T1000 (cell line): Measurements from ENCODE around the gene NATD1.

Source experiments
- DNase-seq: peaks from one replicate; lab custom pipeline; 2025; ENCODE audit warnings: mixed read lengths; lab: John Stamatoyannopoulos, UW

Gene NATD1, protein sequence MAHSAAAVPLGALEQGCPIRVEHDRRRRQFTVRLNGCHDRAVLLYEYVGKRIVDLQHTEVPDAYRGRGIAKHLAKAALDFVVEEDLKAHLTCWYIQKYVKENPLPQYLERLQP

DNA sequence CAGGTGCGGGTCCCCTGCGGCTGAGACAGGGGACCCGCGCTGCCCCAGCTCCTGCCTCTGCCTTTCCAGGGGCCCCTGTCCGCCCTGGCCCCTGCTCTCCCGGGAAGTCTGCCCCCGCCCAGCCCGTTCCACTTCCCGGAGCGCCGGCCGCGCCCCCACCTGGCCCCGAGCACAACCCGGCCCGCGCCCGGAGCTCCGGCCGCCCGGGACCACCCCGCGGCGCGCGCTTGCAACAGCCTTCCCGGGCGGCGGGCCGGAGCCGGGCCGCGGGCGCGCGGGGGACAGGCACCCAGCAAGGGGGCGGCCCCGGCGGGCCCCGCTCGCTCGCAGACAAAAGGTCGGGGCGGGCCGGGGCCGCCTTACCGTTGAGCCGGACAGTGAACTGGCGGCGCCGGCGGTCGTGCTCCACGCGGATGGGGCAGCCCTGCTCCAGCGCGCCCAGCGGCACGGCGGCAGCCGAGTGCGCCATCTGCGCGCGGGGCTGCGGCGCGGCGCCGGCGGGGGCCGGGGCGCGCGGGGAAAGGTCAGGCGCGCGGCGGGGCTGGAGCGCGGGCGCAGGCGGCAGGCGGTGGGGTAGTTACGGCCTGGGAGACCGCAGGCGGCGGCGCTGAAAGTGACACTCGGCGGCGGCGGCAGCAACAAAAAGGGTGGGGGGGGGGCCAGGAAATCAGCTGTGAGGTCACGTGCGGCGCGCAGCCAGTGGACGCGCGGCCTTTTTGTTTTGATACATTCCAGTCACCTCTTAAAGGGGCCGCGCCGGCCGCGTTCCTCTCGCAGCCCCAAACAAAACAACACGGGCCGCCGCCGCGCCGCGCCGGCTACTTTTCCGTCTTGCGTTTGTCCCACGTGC lies at the start of gene NATD1:
NATD1 (minus strand) TSS at position 615 of the 850 bp plus-strand sequence; CDS start at position 469, 146 bp downstream.
- DNase-seq = peak; percentile 23

DNA sequence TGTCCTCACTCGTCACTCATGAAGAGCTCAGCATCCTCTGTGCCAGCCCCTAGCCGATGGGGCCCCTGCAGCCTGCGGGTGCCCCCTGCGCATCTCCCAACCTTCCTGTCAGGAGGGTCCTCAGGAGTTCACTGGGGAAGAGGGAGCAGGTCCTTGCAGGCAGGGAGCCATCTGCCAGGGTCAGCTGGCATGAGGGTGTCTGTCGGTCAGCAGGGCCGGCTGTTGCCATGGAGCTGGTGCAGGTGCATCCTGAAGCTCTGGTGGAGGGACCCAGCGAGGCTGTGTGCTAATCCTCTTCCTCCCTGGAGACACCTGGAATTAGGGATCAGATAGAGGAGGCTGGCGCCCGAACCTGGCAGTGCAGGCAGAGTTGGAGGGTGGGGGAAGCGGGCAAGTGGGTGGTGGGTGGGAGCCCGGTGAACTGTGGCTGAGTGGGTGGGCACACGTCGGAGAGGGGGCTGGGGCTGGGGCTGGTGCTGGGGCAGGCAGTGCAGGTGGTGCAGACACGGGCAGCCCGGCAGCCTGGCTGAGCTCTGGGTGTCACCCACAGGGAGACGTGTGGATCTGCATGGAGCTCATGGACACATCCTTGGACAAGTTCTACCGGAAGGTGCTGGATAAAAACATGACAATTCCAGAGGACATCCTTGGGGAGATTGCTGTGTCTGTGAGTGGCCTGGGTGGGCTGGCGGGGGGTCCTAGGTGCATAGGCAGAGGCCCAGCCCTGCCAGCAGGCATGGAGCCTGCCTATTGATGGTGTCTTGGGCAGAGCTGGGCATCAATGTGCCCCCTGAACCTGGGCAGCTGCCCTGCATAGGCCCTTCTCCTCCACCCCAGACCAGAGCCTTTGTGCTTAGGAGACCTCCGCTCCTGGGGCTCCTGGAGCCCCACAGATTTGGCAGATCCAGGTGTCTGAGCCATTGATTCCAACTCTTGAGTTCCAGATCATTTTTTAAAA lies 48.7 kb upstream of the NATD1 start:
- DNase-seq = no peak

DNA sequence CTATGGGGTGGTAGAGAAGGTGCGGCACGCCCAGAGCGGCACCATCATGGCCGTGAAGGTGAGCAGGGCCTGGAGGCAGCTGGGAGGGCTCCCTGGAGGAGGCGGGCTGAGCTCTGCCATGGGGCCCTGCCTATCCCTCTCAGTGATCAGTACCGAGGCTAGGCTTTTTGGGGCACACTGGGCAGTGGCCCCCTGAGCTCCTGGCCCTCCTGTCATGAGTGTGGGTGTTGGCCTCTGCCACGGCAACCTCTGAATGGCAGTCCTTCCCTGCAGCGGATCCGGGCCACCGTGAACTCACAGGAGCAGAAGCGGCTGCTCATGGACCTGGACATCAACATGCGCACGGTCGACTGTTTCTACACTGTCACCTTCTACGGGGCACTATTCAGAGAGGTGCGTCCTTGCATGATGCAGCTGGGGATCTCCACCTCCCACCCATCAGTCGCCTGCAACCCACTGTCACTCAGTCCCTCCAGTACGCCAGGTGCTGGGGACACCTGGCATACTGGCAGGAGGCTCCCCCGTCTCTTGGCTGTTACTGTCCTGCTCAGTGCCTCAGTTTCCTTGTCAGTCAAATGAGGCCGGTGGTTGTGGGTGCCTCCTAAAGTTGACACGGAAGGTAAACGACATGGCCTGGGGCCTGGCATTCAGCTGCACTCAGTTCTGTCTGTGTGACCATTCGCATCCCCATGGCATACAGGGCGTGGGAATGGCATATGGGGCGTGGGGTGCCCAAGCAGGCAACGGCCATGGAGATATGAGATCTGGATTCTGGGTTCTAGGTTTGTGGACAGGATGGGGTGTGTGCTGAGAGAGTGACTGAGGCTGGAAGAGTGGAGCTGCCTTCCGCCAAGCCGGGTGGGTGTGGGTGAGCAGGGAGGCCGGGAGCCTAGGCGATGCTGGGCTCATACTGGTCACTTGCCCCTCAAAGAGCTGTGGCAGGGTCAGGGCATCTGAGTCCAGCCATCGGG lies 47.7 kb upstream of the NATD1 start:
- DNase-seq = no peak

DNA sequence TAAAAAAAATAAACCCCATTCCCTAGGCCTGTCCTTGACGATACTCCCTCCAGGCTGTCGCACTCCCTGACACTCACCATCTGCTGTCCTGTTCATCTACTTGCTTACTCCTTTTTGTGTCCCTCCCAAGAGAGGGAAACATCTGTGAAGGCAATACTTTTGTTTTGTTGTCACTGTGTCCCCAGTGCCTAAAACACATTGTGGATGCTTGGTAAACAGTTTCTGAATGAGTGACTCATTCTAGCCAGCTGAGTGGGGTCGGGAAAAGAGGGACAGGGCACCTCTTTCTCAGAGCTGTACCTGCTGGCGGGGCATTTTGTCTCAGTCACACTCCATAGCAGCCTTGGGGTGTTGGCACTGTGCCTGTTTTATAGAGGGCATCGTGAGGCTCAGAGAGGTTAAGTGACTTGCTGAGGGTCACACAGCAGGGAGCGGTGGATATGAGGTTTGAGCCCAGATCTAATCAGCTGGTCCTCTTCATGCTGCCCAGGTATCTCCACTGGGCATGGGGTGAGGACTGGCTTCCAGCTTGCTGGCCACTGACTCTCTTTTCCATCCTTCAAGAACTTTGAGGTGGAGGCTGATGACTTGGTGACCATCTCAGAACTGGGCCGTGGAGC lies 46.9 kb upstream of the NATD1 start:
- no peak for DNase-seq

DNA sequence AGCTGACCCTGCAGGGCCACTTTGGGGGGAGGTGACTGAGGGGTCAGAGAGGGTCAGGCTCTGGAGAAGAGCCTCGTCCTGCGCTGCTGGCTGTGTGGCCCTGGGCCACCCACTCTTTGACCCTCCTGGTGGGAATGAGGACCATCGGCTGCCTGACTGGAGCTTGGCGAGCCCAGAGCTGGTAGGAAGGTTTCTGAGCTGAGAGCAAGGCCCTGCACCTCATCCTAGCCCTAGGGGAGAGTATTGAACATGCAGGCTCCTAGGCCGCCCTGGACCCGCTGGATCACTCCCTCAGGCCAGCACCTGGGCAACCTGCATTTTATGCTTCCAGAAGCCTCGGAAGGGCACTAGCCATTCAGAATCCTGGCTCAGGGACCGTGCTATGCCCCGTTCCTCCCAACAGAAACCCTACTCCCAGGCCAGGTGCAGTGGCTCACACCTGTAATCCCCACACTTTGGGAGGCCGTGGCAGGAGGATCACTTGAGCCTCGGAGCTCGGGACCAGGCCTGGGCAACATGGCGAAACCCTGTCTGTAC lies 45.8 kb upstream of the NATD1 start:
- DNase-seq = no peak

DNA sequence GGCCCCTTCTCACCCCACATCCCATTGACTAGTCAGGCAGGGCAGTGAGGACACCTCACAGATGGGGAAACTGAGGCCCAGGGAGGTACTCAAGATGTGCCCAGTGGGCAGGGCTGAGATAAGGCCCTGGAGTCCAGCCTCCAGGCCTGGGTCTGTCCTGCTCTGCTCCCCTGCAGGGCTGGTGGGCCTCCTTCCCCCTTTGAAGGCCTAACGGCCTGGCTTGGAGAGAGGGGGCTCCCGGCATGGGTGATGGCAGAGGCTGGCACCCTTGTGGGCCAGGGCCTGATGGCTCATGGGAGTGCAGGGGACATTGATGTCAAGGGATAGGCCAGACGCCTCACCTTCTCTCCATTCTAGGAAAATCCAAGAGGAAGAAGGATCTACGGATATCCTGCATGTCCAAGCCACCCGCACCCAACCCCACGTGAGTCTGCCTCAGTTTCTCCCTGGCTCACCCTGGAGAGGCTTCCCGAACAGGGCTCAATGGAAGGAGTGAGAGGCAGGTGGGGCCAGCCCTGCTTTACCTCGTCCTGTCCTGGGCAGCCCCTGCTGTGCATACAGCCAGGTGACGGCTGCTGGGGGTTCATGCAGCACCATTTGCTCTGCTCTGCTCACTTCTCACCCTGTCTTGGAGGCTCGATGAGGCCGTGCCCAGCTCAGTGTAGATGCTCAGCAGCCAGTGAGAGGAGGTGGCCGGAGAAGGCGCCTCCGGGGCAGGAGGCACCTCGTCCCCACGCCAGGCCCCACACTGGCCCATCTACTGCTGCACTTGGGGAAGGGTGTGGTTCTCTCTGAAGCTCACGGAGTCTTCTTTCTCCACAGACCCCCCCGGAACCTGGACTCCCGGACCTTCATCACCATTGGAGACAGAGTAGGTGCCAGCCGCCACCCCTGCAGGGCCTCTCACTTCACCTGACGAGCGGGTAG lies 45.1 kb upstream of the NATD1 start:
- DNase-seq = no peak

DNA sequence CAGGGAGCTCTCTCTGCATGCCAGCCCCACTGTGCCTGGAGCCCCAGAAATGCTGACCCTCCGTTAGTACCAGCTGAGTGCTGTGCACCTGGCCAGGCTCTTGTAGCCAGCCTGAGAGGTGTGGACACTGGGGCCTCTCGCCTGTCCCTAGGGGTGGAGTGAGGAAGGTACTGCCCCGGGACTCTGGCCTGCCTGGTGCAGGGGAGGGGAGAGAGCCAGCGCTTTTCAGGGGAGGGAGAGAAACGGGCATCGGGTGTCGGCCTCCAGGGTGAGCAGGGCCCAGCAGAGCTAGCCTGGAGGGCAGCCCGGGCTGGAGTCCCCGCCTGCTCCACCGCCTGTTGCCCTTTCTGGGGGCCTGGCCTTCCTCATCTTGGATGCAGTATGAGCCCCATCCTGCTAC lies 44.4 kb upstream of the NATD1 start:
- no peak for DNase-seq

DNA sequence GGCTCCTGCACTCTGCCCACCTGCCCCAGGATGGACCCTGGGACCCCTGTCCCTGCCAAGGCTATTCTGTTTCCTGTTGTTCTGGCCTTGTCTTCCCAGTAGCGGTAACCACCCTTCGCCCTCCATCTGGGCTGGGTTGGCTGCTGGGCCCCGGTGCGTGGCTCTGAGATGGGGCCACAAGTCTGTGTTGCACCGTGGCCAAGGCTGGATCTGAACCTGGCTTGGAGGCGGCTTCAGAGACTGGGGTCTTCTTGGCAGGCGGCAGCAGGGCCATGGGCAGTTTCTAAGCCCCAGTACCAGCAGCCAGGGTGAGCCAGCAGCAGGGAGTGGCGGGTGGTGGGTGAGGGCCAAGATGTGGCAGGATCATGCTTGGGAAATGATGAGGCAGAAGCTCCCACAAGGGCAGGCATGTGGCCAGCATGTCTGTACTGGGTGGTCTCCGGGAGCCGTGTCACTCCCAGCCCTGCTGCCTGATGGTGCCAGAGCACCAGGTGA lies 43.9 kb upstream of the NATD1 start:
- DNase-seq = no peak

DNA sequence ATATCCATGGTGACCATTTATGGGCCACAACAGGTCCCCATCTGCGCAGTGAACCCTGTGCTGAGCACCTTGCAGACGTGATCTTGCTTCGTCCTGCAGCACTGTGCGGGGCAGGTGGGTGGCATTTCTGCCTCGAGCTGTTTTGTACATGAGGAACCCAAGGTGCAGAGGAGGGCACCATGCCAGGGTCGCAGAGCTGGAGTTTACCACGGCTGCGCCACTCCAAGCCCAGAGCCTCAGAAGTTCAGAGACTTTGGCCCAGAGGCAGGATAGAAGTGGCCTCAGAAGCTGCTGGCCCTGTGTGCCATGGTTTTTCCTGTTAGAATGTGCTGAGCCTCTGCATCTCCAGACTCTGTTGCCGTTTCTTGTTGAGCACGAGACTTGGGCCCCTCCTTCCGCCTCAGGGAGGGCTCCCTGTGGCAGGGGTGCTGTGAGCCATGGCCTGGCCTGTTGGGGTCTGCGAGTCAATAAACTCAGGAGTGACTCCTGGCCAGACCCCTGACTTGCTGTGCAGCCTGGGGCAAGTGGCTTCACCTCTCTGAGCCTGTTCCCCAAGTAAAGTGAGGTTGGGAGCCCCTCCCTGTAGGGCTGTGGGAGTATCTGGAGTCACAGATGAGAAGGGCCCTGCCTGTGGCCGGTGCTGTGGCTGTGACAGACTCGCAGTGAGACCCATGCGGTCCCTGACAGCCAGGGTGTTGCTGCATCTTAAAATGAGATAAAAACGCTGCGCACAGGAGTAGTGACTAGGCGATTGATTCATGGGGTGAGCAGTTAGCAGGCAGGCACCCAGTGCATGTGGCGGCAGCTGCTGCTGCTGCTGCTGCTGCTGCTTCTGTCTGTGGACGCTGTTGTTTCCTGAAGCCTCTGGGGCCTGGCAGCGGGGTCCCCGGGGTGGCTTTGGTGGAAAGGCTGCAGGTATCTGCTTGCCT lies 43.2 kb upstream of the NATD1 start:
- DNase-seq = no peak

DNA sequence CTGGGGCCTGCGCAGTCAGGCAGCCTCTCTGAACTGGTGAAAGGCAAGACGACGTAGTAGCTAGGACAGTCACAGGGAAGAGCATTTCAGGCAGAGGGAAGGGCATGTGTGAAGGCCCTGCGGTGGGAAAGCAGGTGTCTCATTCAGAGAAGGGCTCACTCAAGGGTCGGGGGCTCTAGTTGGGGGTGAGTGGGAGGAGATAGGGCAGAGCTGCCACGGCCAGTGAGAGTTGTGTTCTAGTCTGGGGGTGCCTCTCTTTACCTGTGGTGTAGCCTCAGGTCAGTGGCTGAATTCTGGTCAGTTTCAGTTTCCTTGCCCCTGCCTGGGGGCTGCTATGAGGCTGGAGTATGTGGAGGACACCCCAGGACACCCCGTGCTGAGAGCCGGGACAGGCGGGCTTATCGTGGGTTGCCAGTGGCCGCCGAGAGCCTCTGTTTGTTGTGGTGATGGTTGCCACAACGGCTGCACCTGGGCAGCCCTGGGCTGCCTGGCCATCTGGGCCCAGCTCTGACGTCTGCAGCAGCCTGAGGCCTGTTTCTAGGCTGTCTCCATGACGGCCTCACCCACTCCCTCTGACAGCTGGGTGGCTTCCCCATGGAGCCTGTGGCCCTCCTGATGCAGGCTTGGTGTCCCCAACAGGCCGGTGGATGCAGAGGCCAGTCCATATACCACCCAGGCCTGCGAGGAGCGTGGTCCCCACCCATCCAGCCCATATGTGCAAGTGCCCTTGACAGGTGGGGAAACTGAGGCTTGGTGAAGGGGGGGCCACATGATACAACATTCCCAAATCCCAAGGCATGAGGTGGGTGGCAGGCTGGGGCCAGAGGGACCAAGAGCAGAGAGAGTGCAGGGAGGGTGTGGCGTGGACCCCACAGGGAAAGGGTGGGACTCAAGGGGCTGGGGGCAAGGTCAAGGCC lies 42.1 kb upstream of the NATD1 start:
- no peak for DNase-seq

DNA sequence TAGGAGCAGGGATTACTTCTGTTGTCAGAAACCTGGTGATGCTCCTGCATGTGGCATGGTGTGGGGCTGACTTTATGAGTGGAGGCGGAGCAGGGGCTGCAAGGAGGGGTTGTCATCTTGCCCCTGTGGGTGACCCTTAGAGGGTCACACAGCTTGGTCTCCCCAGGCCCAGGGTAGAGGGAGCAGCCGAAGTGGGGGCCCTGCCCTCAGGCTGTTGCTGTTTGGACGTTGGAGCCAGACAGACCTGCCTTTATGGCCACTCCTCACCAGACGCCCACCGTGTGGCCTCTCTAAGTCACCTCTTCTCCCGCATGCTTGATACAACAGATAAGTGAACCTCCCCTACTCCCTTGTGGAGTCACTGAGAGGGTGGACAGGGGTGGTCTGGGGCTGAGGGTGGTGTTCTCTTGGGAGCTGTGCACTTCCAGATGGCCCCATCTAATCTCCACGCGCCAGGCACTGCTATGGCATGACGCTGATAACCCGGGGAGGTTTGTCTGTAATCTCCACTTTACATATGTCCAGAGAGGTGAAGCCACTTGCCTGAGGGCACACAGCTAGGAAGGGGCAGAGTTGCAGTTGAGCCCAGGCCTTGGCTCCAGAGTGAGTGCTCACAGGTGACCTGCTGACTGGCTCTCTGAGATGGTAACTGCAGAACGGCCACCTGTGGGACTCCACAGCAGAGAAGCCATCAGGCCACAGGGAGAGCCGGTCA lies 41.3 kb upstream of the NATD1 start:
- DNase-seq = no peak

DNA sequence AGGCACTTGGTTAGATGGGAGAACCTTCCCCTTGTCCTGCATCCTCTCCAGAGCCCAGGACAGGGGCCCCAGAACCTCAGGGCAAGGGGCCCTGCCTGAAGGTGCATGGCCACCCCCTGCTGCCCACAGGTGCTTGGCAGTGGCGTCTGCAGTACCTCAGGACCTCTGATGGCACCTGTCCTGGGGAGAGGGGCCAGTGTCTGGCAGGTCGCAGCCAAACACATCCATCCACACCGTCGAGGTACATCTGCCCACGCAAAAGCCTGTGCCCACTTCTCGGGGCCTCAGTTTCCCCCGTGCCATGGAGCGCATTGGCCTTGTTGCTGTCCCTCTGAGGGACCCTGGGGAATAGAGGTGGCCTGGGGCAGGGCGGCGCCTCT lies 40.6 kb upstream of the NATD1 start:
- no peak for DNase-seq

DNA sequence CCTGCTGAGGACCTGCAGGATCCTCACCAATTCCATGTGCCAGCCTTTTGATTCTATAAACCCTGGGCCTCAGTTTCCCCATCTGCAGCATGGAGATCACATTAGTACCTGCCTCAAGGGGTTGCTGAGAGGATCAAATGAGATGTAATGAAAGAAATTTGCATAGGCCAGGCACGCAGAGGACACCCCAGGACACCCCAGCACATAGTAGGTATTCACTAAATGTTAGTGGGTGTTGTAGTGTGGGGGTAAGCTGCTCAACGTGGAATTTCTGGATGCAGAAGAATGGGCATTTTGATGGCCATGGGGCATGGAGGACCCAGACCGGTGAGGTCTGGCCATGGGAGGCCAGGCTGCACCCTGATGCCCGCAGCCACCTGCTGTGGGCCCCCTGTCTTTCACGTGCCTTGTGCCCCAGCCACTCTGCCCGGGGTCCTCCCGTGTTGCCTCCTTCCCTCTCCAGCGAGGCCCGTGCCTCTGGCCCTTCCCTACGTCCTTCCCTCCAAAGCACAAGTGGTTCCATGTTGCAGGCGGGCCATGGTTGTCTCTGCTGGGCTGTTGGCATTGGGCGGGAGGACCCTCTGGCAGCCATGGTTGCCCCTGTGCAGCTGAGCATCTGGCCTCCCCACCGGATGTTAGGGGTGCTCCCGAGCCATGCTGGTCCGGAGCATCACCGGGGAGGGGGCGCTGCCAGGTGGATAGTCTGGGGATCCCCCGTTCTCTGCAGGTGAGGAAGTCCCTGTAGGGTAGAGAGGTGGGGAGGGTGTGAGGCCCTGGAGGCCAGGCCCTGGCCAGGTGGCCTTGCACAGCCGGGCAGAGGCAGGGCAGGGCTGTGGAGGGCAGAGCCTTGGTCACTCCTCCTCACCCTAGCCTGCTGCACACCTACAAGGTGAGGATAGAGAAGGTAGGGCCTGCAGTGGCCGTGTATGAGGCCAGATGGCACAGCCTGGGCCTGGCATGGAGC lies 39.9 kb upstream of the NATD1 start:
- no peak for DNase-seq

DNA sequence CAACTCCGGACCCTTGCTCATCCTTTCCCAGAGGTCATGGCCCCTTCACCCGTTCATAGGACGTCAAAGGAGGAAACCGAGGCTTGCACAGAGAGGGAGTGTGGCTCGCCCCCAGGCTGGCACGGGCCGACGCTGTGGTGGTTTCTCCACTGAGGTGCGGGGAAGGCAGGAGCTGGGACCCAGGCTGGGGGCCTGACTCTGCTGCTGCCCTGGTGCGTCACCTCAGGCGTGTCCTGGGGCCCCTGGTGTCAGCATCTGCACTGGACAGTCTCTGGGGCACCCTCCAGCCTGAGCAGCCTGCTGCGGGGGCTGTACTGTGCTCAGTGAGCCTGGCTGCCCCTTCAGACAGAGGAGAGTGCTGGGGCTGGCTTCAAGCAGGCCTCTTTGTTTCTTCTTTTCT lies 38.7 kb upstream of the NATD1 start:
- no peak for DNase-seq

DNA sequence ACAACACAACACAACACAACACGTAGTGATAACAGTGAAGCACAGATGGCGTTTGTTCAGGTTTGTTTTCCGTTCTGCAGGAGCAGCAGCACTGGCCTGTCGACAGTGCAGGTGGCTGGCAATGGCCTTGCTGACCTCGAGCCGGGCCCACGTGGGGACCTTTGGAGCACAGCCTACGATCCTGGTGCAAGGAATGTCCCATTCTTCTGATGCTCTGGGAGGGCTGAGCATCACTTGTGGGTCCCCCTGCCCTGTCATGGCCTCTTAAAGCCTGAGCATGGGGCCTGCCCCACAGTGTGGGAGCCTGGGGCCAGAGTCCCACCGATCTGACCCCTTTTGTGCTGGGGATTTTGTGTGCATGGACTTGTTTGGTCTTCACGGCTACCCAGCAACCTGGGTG lies 38.1 kb upstream of the NATD1 start:
- DNase-seq = no peak
